AG09309 (cell line): Measurements from ENCODE around the gene USP13.

Experiments used
- DNase-seq: peaks from one replicate; pipeline ENCODE4 v3.0.0-alpha.2; 2010; ENCODE audit warnings: low read depth
- H3K4me3 ChIP-seq: 2 replicates; pipeline ENCODE4 v1.5.1; 2011; ENCODE audit warnings: mild to moderate bottlenecking, low read depth, low read length, moderate library complexity; ENCODE audit not compliant: control insufficient read depth
- TF ChIP-seq, protein P1 (sequence below): IDR thresholded peaks from 2 replicates; pipeline ENCODE4 v1.5.1; 2011; ENCODE audit warnings: mild to moderate bottlenecking, low read depth, low read length, inconsistent platforms; ENCODE audit not compliant: insufficient read depth, control insufficient read depth; ENCODE audit errors: missing control alignments

The USP13 gene

DNA sequence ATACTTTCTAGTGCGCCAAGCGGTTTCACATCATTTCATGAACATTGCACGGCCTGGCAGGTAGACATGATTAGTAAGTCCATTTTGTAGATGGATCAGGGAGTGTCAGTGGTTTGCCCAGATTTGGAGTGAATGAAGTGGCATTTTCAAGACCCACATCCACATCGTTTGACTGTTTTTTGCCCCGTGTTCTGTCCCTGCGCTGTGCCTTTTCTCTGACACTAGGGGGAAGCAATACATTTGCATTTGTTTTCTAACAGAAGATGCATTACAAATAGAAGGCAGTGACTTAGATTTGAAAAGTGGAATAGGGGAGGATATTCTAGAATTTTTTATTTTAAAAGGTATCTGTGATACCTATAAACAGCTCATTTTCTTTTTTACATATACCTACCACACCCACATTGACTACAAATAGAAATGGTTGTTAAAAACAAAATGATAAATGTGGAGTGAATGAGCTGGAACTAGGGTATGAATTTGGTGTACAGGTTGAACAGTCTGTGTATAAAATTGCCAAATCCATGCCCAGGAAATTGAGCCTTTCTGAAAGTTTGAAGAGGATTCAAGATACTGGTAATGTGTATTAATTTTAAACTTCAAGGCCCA is 98.0 kb downstream of the USP13 start:
- no peak for DNase-seq
- TF ChIP-seq, protein P1, sequence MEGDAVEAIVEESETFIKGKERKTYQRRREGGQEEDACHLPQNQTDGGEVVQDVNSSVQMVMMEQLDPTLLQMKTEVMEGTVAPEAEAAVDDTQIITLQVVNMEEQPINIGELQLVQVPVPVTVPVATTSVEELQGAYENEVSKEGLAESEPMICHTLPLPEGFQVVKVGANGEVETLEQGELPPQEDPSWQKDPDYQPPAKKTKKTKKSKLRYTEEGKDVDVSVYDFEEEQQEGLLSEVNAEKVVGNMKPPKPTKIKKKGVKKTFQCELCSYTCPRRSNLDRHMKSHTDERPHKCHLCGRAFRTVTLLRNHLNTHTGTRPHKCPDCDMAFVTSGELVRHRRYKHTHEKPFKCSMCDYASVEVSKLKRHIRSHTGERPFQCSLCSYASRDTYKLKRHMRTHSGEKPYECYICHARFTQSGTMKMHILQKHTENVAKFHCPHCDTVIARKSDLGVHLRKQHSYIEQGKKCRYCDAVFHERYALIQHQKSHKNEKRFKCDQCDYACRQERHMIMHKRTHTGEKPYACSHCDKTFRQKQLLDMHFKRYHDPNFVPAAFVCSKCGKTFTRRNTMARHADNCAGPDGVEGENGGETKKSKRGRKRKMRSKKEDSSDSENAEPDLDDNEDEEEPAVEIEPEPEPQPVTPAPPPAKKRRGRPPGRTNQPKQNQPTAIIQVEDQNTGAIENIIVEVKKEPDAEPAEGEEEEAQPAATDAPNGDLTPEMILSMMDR: peak; percentile 73
- H3K4me3 ChIP-seq: no peak overlapping the region

DNA sequence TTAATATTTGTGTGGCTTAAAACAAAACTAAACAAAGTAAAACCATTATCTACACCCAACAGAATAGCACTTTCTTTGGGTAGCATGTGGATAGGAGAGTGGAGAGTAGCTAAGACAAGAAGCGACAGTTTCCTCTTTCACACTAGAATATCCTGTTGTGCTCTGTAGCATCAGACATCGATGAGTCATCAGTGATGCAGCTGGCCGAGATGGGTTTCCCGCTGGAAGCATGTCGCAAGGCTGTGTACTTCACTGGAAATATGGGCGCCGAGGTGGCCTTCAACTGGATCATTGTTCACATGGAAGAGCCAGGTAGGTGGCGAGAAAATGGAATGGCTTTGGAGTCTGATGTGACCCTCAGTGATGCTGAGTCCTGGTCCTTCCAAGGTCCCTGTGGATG is 108.1 kb downstream of the USP13 start:
- H3K4me3 ChIP-seq: no peak overlapping the region
- TF ChIP-seq, protein P1: no peak
- no peak for DNase-seq

DNA sequence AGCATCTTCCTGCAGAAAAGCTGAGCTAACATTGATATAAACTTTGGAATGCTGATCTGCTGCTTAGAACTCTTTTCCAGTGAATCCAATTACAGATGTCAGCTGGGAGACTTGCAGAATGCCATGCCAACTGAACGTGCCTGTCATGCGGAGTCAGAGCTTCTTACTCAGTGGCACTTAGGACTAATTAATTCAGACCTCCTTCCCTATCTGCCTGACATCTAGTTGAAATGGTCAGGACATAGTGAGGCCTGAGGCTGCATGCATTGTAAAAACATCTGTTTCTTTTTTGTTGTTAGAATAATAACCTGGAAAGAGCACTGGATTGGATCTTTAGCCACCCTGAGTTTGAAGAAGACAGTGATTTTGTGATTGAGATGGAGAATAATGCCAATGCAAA is 112.6 kb downstream of the USP13 start:
- TF ChIP-seq, protein P1: no peak
- no peak for DNase-seq
- H3K4me3 ChIP-seq: no peak overlapping the region

DNA sequence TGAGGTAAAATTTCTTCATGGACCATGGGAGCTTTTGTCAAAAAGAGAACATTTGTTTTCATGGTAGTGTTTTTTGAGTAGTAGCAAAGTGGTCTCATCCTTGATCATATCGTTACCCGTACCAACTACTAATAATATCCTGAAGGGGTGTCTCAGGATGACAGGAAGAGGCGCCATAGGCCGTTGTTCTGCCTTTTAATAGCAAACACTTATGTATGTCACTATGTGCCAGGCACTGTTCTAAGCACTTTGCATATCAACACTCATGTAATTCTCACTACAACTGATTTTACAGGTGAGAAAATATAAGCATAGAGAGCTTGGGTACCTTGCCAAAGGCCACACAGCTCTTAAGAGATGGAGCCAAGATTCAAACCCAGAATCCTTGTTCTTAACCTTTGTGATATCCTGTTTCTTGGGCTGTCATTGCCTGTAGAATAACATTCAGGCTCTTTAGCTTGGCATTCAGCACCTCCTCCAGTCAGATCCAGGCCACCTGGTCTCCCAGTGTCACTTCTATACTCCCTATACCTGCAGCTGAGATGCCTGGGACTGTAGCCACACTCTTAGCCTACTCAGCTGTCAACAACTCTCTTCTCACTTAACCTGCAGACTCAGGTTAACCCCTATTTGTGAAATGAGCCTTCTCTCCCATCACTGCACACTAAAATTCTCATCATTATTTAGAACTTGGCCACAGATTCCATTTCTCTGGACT is 113.7 kb downstream of the USP13 start:
- DNase-seq: no peak
- no peak overlapping the region for H3K4me3 ChIP-seq
- TF ChIP-seq, protein P1: no peak

DNA sequence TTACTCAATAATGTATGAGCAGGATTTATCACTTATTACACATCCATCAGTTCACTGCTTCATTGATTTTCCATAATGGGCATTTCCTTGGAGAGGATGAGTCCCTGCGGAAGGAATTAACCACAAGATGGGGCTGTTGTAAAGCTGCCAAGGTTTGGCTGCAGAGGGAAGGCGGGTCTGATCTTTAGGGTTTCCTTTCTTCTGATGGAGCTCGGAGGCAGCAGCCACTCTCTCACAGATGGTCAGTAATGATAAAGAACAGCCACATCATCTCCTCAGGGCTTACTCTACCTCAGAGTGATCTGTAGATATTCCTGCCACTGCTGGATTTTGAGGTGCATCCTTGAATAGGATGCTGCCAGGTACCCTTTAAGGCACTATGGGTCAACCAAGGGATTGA is 115.2 kb downstream of the USP13 start:
- TF ChIP-seq, protein P1: peak; percentile 80
- peak; percentile 42 for DNase-seq

GRCh38 chr3:179769411-179770247 is 116.8 kb downstream of the USP13 start:
- no peak overlapping the region for H3K4me3 ChIP-seq
- TF ChIP-seq, protein P1: no peak
- no peak for DNase-seq

More for the DNA sequence above, 115.2 kb downstream of the USP13 start:
- no peak overlapping the region for H3K4me3 ChIP-seq
